HG02642 (cell line): ENCODE results near the gene ZBTB45.
A peak's percentile ranks its signal among the peaks of the same experiment; 100 is the strongest.

Experiments used
- ATAC-seq: cut with Tn5 transposase; IDR thresholded peaks from one replicate; pipeline ENCODE4 v1.9.1; 2021; ENCODE audit warnings: mild to moderate bottlenecking; ENCODE audit not compliant: unreplicated experiment, poor library complexity

Gene ZBTB45

GRCh38 chr19:58555369-58555885 is 35.8 kb upstream of the ZBTB45 start:
- no peak for ATAC-seq

DNA sequence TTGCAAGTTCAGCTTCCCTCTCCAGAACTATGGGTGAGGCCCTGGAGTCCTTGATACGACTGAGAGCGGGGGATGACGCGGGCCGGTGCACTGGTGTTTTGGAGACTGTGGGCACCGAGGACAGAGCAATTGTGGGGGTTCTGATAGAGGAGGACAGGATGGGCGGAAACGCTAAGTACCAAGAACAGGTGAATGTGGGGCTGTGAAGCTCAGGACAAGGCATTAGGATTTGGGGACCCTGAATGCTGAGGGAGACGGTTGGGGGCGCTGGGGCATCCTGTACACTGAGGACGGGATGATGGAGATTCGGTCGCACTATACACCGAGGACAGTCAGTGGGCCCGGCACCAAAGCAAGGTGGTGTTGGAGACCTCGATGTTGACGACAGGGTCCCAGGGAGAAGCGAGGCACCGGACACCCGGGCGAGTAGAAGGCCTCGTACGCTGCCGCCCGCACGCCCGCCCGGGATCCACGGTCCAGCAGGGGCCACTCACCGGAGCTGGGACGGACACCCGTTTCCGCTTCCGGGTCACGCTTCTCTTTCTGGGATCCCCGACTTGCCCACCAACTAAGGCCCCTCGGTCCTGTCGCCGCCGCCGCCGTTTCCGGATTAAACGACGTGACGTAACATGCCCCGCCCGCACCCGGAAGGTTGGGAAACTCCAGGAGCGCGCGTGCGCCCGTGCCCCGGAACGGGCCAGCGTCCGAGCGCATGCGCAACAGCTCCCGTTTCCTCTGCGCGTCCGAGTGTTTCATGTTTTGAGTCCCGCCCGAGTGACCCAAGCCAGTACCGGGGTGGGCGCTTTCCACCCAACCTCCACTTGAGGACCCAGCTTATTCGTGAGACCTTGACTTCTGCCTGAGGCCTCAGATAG is 35.1 kb upstream of the ZBTB45 start, which contains the start of gene CHMP2A:
TSS of gene CHMP2A (minus strand) at position 612 of the 875 bp plus-strand sequence. CDS start 893 bp downstream, outside the sequence.
- peak; percentile 37 for ATAC-seq

GRCh38 chr19:58553799-58554493 is 34.3 kb upstream of the ZBTB45 start:
- ATAC-seq = no peak

- no peak for ATAC-seq
These were observed 33.0 kb upstream of the ZBTB45 start for GRCh38 chr19:58552655-58553054.

GRCh38 chr19:58551577-58552471 is 32.2 kb upstream of the ZBTB45 start:
- ATAC-seq = no peak

DNA sequence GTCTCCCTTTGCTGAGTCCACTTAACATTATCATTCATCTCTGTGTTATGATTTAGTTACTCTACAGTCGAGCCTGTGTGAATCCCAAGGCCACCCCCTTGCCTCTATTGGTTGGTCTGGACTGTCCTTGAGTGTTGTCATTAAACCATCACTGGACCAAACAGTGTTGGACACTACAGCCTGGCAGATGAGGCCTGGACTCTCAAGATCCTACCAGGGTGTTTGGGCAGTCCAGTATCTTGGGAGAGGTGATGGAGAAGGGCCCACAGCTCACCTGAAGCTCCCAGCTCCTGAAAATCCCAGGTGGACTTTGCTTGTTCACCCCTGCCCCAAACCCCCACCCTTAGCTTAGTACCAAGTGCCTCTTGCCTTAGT is 31.5 kb upstream of the ZBTB45 start:
- no peak for ATAC-seq

DNA sequence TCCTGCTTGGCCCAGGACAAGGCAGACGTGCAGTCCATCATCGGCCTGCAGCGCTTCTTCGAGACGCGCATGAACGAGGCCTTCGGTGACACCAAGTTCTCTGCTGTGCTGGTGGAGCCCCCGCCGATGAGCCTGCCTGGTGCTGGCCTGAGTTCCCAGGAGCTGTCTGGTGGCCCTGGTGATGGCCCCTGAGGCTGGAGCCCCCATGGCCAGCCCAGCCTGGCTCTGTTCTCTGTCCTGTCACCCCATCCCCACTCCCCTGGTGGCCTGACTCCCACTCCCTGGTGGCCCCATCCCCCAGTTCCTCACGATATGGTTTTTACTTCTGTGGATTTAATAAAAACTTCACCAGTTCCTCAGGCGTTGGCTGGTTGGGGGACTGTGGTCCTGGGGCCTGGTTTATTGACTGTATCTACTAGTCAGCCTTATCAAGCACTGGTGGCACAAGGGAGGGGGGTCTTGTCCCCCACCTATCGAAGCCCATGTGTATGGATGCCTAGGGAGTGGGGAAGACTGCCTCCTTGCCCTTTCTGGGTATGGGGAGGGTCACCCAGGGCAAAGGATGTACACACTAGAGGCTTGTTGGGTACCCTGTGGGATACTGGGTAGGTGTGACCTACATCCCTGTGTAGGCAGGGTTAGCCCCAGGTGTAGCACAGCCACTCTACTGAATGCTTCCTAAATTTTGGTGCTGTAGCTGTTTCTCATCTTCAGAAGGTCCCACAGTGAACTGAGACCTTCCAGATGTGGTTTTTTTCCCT is 30.9 kb upstream of the ZBTB45 start:
- no peak for ATAC-seq

- no peak for ATAC-seq
These were observed 30.2 kb upstream of the ZBTB45 start for GRCh38 chr19:58549664-58550361.

GRCh38 chr19:58548859-58549663 is 29.5 kb upstream of the ZBTB45 start:
- ATAC-seq = no peak

DNA sequence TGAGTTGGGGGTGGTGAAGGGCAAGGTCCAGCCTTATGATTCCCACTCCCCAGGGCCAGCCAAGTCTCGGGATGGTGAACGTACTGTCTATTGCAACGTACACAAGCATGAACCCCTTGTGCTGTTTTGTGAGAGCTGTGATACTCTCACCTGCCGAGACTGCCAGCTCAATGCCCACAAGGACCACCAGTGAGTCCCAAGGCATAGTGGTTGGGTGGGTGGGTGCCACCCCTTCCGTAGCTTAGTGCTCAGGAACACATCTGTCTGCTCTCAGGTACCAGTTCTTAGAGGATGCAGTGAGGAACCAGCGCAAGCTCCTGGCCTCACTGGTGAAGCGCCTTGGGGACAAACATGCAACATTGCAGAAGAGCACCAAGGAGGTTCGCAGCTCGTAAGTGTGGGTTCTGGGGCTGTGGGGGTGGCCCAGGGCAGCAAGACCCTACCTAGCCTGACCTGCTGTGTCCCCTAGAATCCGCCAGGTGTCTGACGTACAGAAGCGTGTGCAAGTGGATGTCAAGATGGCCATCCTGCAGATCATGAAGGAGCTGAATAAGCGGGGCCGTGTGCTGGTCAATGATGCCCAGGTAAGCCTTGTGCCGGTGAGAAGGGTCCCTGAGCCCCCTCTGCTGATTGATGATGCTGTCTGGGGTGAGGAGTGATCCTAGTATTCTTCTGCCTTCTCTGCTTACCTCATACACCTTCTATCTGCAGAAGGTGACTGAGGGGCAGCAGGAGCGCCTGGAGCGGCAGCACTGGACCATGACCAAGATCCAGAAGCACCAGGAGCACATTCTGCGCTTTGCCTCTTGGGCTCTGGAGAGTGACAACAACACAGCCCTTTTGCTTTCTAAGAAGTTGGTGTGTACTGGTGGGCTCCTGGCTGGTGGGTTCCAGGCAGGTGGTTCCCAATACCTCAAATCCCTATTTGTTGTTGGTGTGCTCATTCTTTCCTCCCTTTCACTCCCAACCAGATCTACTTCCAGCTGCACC is 28.0 kb upstream of the ZBTB45 start:
- no peak for ATAC-seq

GRCh38 chr19:58546019-58546530 is 26.5 kb upstream of the ZBTB45 start:
- no peak for ATAC-seq

DNA sequence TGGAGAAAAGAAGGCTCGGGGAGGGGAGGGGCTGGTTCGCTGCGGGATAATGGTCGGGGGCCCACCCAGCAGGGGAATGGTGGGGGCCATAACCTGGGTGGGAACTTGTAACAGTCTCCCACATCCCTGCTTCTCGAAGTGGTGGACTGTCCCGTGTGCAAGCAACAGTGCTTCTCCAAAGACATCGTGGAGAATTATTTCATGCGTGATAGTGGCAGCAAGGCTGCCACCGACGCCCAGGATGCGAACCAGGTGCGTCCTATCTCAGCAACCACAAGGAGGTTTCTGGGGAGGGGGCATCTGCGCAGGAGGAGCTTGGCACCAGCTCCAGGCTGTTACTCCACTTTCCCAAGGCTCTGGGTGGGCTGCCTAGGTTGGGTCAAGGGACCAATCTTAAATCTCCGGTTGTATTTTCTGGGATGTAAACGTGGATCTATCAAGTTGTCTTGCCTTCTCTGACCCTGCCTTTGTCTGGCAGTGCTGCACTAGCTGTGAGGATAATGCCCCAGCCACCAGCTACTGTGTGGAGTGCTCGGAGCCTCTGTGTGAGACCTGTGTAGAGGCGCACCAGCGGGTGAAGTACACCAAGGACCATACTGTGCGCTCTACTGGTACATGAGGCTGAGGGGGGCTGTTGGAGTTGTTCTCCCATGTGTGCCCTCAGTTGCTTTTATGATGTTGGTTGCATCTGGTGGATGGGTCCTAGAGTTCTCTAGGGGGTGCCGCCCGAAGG is 25.8 kb upstream of the ZBTB45 start:
- no peak for ATAC-seq

- peak; percentile 66 for ATAC-seq
These were observed 25.1 kb upstream of the ZBTB45 start for GRCh38 chr19:58544591-58545285.

- peak; percentile 80 for ATAC-seq
These were observed 24.4 kb upstream of the ZBTB45 start, which contains the start of gene TRIM28 for GRCh38 chr19:58543826-58544590. Gene TRIM28, plus strand, starts transcription at chr19:58544064. Its CDS starts 694 bp downstream, at chr19:58544758.
